Endodermal cell (in vitro differentiated cells): ENCODE results near the gene SDR9C7. TPM values are rescaled to one million over a fixed set of nuclear protein-coding genes. Genes with fewer than 3 reads are reported as not detected.
"Not testable (repeated sequence)": the region's sequence is repeated elsewhere in the genome, so short reads cannot be mapped to it uniquely, and the experiment has no call there.

Experiments
- DNase-seq: peaks from one replicate; pipeline ENCODE4 v3.0.0-alpha.2; 2017
- H3K27ac ChIP-seq: 2 replicates; pipeline ENCODE4 v1.5.1; 2013; ENCODE audit warnings: mild to moderate bottlenecking, low read depth, low read length, moderate library complexity
- H3K27me3 ChIP-seq: 2 replicates; pipeline ENCODE4 v1.6.1; 2013; ENCODE audit warnings: mild to moderate bottlenecking, low read length, moderate library complexity; ENCODE audit not compliant: insufficient read depth, control insufficient read depth, poor library complexity, severe bottlenecking
- H3K36me3 ChIP-seq: 2 replicates; pipeline ENCODE4 v1.7.0; 2013; ENCODE audit warnings: mild to moderate bottlenecking, low read length, moderate library complexity; ENCODE audit not compliant: control insufficient read depth, insufficient read depth
- H3K4me1 ChIP-seq: one replicate; pipeline ENCODE4 v1.7.0; 2013; ENCODE audit warnings: low read length; ENCODE audit not compliant: control insufficient read depth, insufficient read depth
- H3K4me3 ChIP-seq: 2 replicates; pipeline ENCODE4 v1.5.1; 2013; ENCODE audit warnings: mild to moderate bottlenecking, low read length, moderate library complexity
- H3K9ac ChIP-seq: 2 replicates; pipeline ENCODE4 v1.6.1; 2013; ENCODE audit warnings: mild to moderate bottlenecking, low read length, moderate library complexity; ENCODE audit not compliant: poor library complexity, severe bottlenecking; ENCODE audit errors: extremely low read depth
- H3K9me3 ChIP-seq: 2 replicates; pipeline ENCODE4 v1.6.1; 2013; ENCODE audit warnings: mild to moderate bottlenecking, low read length, moderate library complexity; ENCODE audit not compliant: control insufficient read depth
- H3K27ac Mint-ChIP-seq: 2 replicates; pipeline ENCODE4 v1.8.0; 2020; ENCODE audit warnings: mixed read lengths
- H3K27me3 Mint-ChIP-seq: 2 replicates; pipeline ENCODE4 v1.8.0; 2021; ENCODE audit warnings: mild to moderate bottlenecking, mixed read lengths; ENCODE audit not compliant: insufficient read depth
- H3K36me3 Mint-ChIP-seq: 2 replicates; pipeline ENCODE4 v1.8.0; 2020; ENCODE audit warnings: low read depth, mixed read lengths
- H3K4me1 Mint-ChIP-seq: 2 replicates; pipeline ENCODE4 v1.8.0; 2020; ENCODE audit warnings: mixed read lengths
- H3K4me3 Mint-ChIP-seq: 2 replicates; pipeline ENCODE4 v1.8.0; 2020; ENCODE audit warnings: mild to moderate bottlenecking, moderate library complexity, mixed read lengths
- H3K9me3 Mint-ChIP-seq: 2 replicates; pipeline ENCODE4 v1.8.0; 2020; ENCODE audit warnings: mild to moderate bottlenecking, mixed read lengths
- WGBS, 2 experiments: methylation state at CpG; one replicate each; pipeline versions ENCODE4 v1.1.5 to v1.1.7; 2013; ENCODE audit warnings: missing lambda C conversion rate in 2 of 2, mixed read lengths in 1 of 2; ENCODE audit not compliant: insufficient coverage in 1 of 2, insufficient read length in 1 of 2; 5-methylcytosine and 5-hydroxymethylcytosine counted together
- total RNA-seq, 2 donors: library from RNA; stranded (reverse); fragmentation: NEBNext Ultra II Directional in 1 of 2; extraction: Animal tissue kit (Norgen Biotek cat#: 25700) in 1 of 2; gene quantifications; 2 replicates in 1 of 2; 3 replicates in 1 of 2; pipeline ENCODE4 v1.2.1, GENCODE V29; 2021
- TF ChIP-seq, protein P1 (sequence below): fragments of 200-600 bp; sonication (generic); conservative IDR thresholded peaks from 2 replicates; pipeline ENCODE4 v1.5.0; 2021; ENCODE audit warnings: antibody characterized with exemption, mild to moderate bottlenecking

The SDR9C7 gene
- total RNA-seq, 2 donors from 2014 or later, result not detected

DNA sequence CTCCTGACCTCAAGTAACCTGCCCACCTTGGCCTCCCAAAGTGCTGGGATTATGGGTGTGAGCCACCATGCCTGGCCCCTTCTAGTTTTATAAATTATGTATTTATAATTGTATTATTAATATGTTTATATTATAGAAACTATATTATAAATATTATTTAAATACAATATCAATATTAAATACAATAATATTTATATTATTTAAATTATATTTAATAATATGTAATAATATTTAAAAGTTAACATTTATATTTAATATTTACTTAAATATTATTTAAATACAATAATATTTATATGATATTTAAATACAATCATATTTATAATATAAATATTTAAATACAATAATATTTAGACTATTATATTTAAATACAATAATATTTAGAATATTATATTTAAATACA is 20.0 kb downstream of the SDR9C7 start:
- Mint-ChIP-seq H3K4me1 (no peaks in the 10 kb centered on the region), H3K4me3 (no peak overlapping the region), H3K9me3 (peaks cover 32% of the 10 kb centered on the region), H3K36me3 (no peaks in the 10 kb centered on the region), H3K27ac (no peak overlapping the region), H3K27me3 (no peaks in the 10 kb centered on the region)
- Histone ChIP-seq H3K9me3 (peaks cover 19% of the 10 kb centered on the region), H3K36me3 (no peaks in the 10 kb centered on the region), H3K27me3 (no peaks in the 10 kb centered on the region), H3K4me1 (no peaks in the 10 kb centered on the region), H3K4me3 (no peak overlapping the region), H3K27ac (no peak overlapping the region), H3K9ac (no peak overlapping the region)
- TF ChIP-seq, protein P1, sequence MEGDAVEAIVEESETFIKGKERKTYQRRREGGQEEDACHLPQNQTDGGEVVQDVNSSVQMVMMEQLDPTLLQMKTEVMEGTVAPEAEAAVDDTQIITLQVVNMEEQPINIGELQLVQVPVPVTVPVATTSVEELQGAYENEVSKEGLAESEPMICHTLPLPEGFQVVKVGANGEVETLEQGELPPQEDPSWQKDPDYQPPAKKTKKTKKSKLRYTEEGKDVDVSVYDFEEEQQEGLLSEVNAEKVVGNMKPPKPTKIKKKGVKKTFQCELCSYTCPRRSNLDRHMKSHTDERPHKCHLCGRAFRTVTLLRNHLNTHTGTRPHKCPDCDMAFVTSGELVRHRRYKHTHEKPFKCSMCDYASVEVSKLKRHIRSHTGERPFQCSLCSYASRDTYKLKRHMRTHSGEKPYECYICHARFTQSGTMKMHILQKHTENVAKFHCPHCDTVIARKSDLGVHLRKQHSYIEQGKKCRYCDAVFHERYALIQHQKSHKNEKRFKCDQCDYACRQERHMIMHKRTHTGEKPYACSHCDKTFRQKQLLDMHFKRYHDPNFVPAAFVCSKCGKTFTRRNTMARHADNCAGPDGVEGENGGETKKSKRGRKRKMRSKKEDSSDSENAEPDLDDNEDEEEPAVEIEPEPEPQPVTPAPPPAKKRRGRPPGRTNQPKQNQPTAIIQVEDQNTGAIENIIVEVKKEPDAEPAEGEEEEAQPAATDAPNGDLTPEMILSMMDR, result no peak
- DNase-seq, result no peak

DNA sequence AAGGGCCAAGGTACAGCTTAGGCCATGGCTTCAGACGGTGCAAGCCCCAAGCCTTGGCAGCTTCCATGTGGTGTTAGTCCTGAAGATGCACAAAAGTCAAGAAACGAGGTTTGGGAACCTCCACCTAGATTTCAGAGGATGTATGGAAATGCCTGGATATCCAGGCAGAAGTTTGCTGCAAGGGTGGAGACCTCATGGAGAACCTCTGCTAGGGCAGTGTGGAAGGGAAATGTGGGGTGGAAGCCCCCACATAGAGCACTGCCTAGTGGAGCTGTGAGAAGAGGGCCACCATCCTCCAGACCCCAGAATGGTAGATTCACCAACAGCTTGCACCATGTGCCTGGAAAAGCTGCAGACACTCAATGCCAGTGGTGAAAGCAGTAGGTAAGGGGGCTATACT is 24.8 kb downstream of the SDR9C7 start:
- WGBS, 2 experiments, result 49 to 66% methylated on average over 2 of the region's 2 CpGs
- H3K9me3 ChIP-seq, result peaks cover 25% of the 10 kb centered on the region
- not testable (repeated sequence) for H3K36me3 ChIP-seq, DNase-seq, H3K27me3 Mint-ChIP-seq, H3K4me3 ChIP-seq, H3K27me3 ChIP-seq, H3K4me1 Mint-ChIP-seq, H3K27ac Mint-ChIP-seq, H3K36me3 Mint-ChIP-seq, H3K4me3 Mint-ChIP-seq, H3K27ac ChIP-seq, H3K4me1 ChIP-seq, H3K9ac ChIP-seq
- peaks cover 53% of the 10 kb centered on the region for H3K9me3 Mint-ChIP-seq

DNA sequence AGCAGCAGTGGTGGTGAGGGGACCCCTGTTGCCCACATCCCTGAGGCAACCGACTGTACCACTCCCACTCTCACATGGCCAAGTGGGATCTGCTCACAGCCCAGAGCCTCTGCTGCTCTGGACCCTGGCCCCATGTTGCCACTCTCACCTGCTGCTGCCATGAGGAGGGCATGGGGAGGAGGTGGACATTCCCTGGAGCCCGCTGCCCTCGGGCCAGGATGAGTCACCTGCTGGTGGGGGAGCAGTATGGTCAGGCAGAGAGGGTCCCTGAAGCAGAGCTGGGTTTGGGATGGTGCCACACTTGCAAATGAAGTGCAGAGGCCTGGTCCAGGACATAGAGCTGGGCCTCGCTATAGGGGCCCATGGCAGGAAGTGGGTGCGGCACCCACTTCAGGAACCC is 26.1 kb downstream of the SDR9C7 start:
- H3K36me3 Mint-ChIP-seq, result no peaks in the 10 kb centered on the region
- Histone ChIP-seq H3K9ac (no peak overlapping the region), H3K36me3 (no peaks in the 10 kb centered on the region), H3K27me3 (no peaks in the 10 kb centered on the region), H3K4me3 (no peak overlapping the region), H3K9me3 (peaks cover 34% of the 10 kb centered on the region), H3K27ac (no peak overlapping the region), H3K4me1 (no peaks in the 10 kb centered on the region)
- H3K27me3 Mint-ChIP-seq, result peaks cover 4% of the 10 kb centered on the region
- DNase-seq, result no peak
- peaks cover 62% of the 10 kb centered on the region for H3K9me3 Mint-ChIP-seq
- no peaks in the 10 kb centered on the region for H3K4me1 Mint-ChIP-seq
- 60 to 91% methylated on average over 2 to 5 of the region's 5 CpGs for WGBS, 2 experiments
- no peak overlapping the region for H3K4me3 Mint-ChIP-seq
- no peak overlapping the region for H3K27ac Mint-ChIP-seq
- TF ChIP-seq, protein P1, result no peak

DNA sequence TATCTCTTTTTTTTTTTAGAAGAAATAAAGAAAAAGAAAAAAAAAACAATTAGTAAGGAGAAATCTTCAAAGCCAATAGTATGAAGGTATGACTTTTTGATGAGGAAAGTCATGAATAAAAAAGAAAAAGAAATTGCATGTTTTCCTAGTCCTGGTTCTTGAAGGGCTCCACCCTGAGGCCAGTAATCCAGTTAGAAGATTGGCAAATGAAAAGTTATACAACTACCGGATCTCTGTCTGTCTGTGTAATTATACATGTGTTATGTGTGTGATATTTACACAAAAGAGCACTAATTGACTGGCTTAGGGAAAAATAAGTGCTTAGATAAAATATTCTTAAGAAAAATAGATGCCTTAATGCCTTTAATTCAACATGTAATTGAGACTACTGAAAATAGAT is 28.4 kb downstream of the SDR9C7 start:
- no peak for DNase-seq
- no peaks in the 10 kb centered on the region for H3K27me3 ChIP-seq
- 100% methylated on average over 1 of the region's 1 CpG; no CpG with 5 or more reads in 1 of the 2 experiments for WGBS, 2 experiments
- TF ChIP-seq, protein P1, result no peak
- H3K36me3 ChIP-seq, result no peaks in the 10 kb centered on the region
- Mint-ChIP-seq H3K27ac (no peak overlapping the region), H3K9me3 (peaks cover 69% of the 10 kb centered on the region), H3K36me3 (no peaks in the 10 kb centered on the region), H3K4me3 (no peak overlapping the region), H3K4me1 (no peaks in the 10 kb centered on the region), H3K27me3 (peaks cover 4% of the 10 kb centered on the region)
- H3K9ac ChIP-seq, result no peak overlapping the region
- H3K4me1 ChIP-seq, result no peaks in the 10 kb centered on the region
- no peak overlapping the region for H3K27ac ChIP-seq
- no peak overlapping the region for H3K4me3 ChIP-seq
- H3K9me3 ChIP-seq, result peaks cover 36% of the 10 kb centered on the region
